GM21360 (cell line): ENCODE measurements around the gene ERBB2.
"Not testable (repeated sequence)": the region's sequence is repeated elsewhere in the genome, so short reads cannot be mapped to it uniquely, and the experiment has no call there.

Experiments
- ATAC-seq: cut with Tn5 transposase; IDR thresholded peaks from one replicate; pipeline ENCODE4 v1.9.1; 2021; ENCODE audit warnings: mild to moderate bottlenecking, moderate library complexity; ENCODE audit not compliant: unreplicated experiment

Gene ERBB2

GRCh38 chr17:39757931-39758873, 58.3 kb downstream of the ERBB2 start:
- no peak for ATAC-seq

GRCh38 chr17:39759204-39759603, 59.3 kb downstream of the ERBB2 start:
- no peak for ATAC-seq

GRCh38 chr17:39761861-39762496, 62.1 kb downstream of the ERBB2 start:
- ATAC-seq = no peak

GRCh38 chr17:39763051-39763820, 63.4 kb downstream of the ERBB2 start:
- no peak for ATAC-seq

- ATAC-seq = not testable (repeated sequence)
Measured at GRCh38 chr17:39764171-39764570, 64.3 kb downstream of the ERBB2 start.

GRCh38 chr17:39765175-39765574, 65.3 kb downstream of the ERBB2 start:
- ATAC-seq = no peak

- no peak for ATAC-seq
Measured at GRCh38 chr17:39765766-39766165, 65.9 kb downstream of the ERBB2 start.

- ATAC-seq = no peak
Measured at GRCh38 chr17:39767147-39767546, 67.3 kb downstream of the ERBB2 start.

GRCh38 chr17:39769974-39770587, 70.2 kb downstream of the ERBB2 start:
- ATAC-seq = no peak

- no peak for ATAC-seq
Measured at GRCh38 chr17:39772415-39772814, 72.6 kb downstream of the ERBB2 start.

- no peak for ATAC-seq
Measured at GRCh38 chr17:39772987-39773934, 73.4 kb downstream of the ERBB2 start.

GRCh38 chr17:39774047-39774446, 74.2 kb downstream of the ERBB2 start:
- no peak for ATAC-seq

GRCh38 chr17:39775031-39775430, 75.2 kb downstream of the ERBB2 start:
- no peak for ATAC-seq

GRCh38 chr17:39776252-39776651, 76.4 kb downstream of the ERBB2 start:
- no peak for ATAC-seq

GRCh38 chr17:39777534-39778365, 77.9 kb downstream of the ERBB2 start:
- ATAC-seq = no peak
